HEK293 (cell line): ENCODE data around the gene LCN2.

ENCODE experiments used
- CTCF ChIA-PET: fragments of 350-600 bp; formaldehyde crosslinking; extraction: SDS; loops from one replicate; lab custom pipeline; 2021; ENCODE audit warnings: antibody characterized with exemption; lab: Yijun Ruan, JAX
- POLR2A ChIA-PET: fragments of 300-600 bp; formaldehyde crosslinking; extraction: SDS; loops from one replicate; lab custom pipeline; 2020; ENCODE audit warnings: antibody characterized with exemption, inconsistent platforms; lab: Yijun Ruan, JAX
- H3K27ac ChIP-seq: fragments of 200-500 bp; sonication (Bioruptor generic); 2 replicates; pipeline ENCODE4 v1.5.1; 2014; ENCODE audit warnings: low read depth, low read length, control low read depth, inconsistent platforms; ENCODE audit errors: extremely low read depth
- H3K36me3 ChIP-seq, 2 experiments: fragments of 200-500 bp in 1 of 2; sonication (Bioruptor generic) in 1 of 2; 1 replicate in 1 of 2; 2 replicates in 1 of 2; pipeline ENCODE4 v1.5.1; 2014 to 2017; ENCODE audit warnings: inconsistent platforms in 2 of 2, low read length in 2 of 2; ENCODE audit not compliant: control insufficient read depth in 2 of 2, insufficient read depth in 1 of 2
- H3K4me1 ChIP-seq: fragments of 200-500 bp; sonication (Bioruptor generic); 2 replicates; pipeline ENCODE4 v1.5.1; 2014; ENCODE audit warnings: mild to moderate bottlenecking, low read length, inconsistent platforms; ENCODE audit not compliant: control insufficient read depth, insufficient read depth
- H3K4me3 ChIP-seq: 2 replicates; pipeline ENCODE4 v1.5.1; 2011; ENCODE audit warnings: low read depth, mild to moderate bottlenecking, control low read depth, low read length, moderate library complexity
- H3K9me3 ChIP-seq: fragments of 200-500 bp; sonication (Bioruptor generic); 2 replicates; pipeline ENCODE4 v1.5.1; 2014; ENCODE audit warnings: low read depth, low read length, inconsistent platforms; ENCODE audit not compliant: control insufficient read depth, insufficient read depth
- KLF10 ChIP-seq: fragments of 450-650 bp; IDR thresholded peaks from 2 replicates; pipeline ENCODE4 v1.5.1; 2018; ENCODE audit warnings: missing biosample characterization, mild to moderate bottlenecking, missing genetic modification characterization
- ZFHX2 ChIP-seq: fragments of 450-650 bp; formaldehyde crosslinking; conservative IDR thresholded peaks from 2 replicates; pipeline ENCODE4 v1.5.1; 2016; ENCODE audit warnings: missing biosample characterization, missing genetic modification characterization
- ZIC2 ChIP-seq: fragments of 450-650 bp; formaldehyde crosslinking; IDR thresholded peaks from 2 replicates; pipeline ENCODE4 v1.5.1; 2016; ENCODE audit warnings: missing biosample characterization, missing genetic modification characterization
- ZNF239 ChIP-seq: fragments of 450-650 bp; formaldehyde crosslinking; IDR thresholded peaks from 2 replicates; pipeline ENCODE4 v1.5.1; 2016; ENCODE audit warnings: missing biosample characterization, missing genetic modification characterization
- ZNF521 ChIP-seq: fragments of 450-650 bp; formaldehyde crosslinking; IDR thresholded peaks from 2 replicates; pipeline ENCODE4 v1.5.1; 2017; ENCODE audit warnings: missing biosample characterization, mild to moderate bottlenecking, missing genetic modification characterization
- ZNF558 ChIP-seq: fragments of 450-650 bp; formaldehyde crosslinking; IDR thresholded peaks from 2 replicates; pipeline ENCODE4 v1.5.1; 2016; ENCODE audit warnings: missing biosample characterization, missing genetic modification characterization
- ZNF707 ChIP-seq: fragments of 450-650 bp; formaldehyde crosslinking; IDR thresholded peaks from 2 replicates; pipeline ENCODE4 v1.5.1; 2016; ENCODE audit warnings: missing biosample characterization, missing genetic modification characterization
- ZNF747 ChIP-seq: fragments of 450-650 bp; formaldehyde crosslinking; IDR thresholded peaks from 2 replicates; pipeline ENCODE4 v1.5.1; 2016; ENCODE audit warnings: missing biosample characterization, missing genetic modification characterization
- ZNF843 ChIP-seq: fragments of 450-650 bp; formaldehyde crosslinking; IDR thresholded peaks from 2 replicates; pipeline ENCODE4 v1.5.1; 2016; ENCODE audit warnings: missing biosample characterization, missing genetic modification characterization
- TF ChIP-seq, protein P1 (sequence below): fragments of 450-650 bp; formaldehyde crosslinking; IDR thresholded peaks from 2 replicates; pipeline ENCODE4 v1.5.1; 2016; ENCODE audit warnings: missing biosample characterization, missing genetic modification characterization
- TF ChIP-seq, protein P2 (sequence below): fragments of 450-650 bp; formaldehyde crosslinking; IDR thresholded peaks from 2 replicates; pipeline ENCODE4 v1.5.1; 2016; ENCODE audit warnings: missing biosample characterization, missing genetic modification characterization, borderline replicate concordance

Gene LCN2

GRCh38 chr9:128193469-128194096 is 44.3 kb downstream of the LCN2 start:
- Histone ChIP-seq H3K36me3 (peaks cover under 1 to 16% of the 10 kb centered on the region in 2 experiments; a peak in 2 of 3 replicates), H3K9me3 (no peaks in the 10 kb centered on the region), H3K4me3 (no peak overlapping the region), H3K4me1 (no peaks in the 10 kb centered on the region), H3K27ac (no peak overlapping the region)
- ChIA-PET POLR2A (interaction anchor here (0.6 to 4.5 kb wide), 8 partner anchors 33 to 359 kb away, joined by 3 to 30 read pairs (median 5); partner anchors contain the start of genes BBLN, GOLGA2, SPTAN1 and SWI5), CTCF (interaction anchor here (0.7 to 2.2 kb wide), 10 partner anchors 10 to 253 kb away, joined by 3 to 11 read pairs (median 4); partner anchors contain the start of gene DNM1)
- TF ChIP-seq KLF10 (tag by site-specific recombination) (no peak), ZNF239 (tag by site-specific recombination) (no peak)

GRCh38 chr9:128201441-128202369 is 52.5 kb downstream of the LCN2 start:
- no peaks in the 10 kb centered on the region for H3K4me1 ChIP-seq
- TF ChIP-seq ZNF843 (tag by site-specific recombination) (no peak), ZFHX2 (tag by site-specific recombination) (no peak), ZNF747 (no peak), ZIC2 (tag by site-specific recombination) (peak; percentile 66), ZNF558 (tag by site-specific recombination) (no peak), ZNF707 (tag by site-specific recombination) (no peak), ZNF521 (tag by site-specific recombination) (no peak)
- TF ChIP-seq, protein P1, sequence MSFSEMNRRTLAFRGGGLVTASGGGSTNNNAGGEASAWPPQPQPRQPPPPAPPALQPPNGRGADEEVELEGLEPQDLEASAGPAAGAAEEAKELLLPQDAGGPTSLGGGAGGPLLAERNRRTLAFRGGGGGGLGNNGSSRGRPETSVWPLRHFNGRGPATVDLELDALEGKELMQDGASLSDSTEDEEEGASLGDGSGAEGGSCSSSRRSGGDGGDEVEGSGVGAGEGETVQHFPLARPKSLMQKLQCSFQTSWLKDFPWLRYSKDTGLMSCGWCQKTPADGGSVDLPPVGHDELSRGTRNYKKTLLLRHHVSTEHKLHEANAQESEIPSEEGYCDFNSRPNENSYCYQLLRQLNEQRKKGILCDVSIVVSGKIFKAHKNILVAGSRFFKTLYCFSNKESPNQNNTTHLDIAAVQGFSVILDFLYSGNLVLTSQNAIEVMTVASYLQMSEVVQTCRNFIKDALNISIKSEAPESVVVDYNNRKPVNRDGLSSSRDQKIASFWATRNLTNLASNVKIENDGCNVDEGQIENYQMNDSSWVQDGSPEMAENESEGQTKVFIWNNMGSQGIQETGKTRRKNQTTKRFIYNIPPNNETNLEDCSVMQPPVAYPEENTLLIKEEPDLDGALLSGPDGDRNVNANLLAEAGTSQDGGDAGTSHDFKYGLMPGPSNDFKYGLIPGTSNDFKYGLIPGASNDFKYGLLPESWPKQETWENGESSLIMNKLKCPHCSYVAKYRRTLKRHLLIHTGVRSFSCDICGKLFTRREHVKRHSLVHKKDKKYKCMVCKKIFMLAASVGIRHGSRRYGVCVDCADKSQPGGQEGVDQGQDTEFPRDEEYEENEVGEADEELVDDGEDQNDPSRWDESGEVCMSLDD (tag by site-specific recombination), result no peak
- TF ChIP-seq, protein P2, sequence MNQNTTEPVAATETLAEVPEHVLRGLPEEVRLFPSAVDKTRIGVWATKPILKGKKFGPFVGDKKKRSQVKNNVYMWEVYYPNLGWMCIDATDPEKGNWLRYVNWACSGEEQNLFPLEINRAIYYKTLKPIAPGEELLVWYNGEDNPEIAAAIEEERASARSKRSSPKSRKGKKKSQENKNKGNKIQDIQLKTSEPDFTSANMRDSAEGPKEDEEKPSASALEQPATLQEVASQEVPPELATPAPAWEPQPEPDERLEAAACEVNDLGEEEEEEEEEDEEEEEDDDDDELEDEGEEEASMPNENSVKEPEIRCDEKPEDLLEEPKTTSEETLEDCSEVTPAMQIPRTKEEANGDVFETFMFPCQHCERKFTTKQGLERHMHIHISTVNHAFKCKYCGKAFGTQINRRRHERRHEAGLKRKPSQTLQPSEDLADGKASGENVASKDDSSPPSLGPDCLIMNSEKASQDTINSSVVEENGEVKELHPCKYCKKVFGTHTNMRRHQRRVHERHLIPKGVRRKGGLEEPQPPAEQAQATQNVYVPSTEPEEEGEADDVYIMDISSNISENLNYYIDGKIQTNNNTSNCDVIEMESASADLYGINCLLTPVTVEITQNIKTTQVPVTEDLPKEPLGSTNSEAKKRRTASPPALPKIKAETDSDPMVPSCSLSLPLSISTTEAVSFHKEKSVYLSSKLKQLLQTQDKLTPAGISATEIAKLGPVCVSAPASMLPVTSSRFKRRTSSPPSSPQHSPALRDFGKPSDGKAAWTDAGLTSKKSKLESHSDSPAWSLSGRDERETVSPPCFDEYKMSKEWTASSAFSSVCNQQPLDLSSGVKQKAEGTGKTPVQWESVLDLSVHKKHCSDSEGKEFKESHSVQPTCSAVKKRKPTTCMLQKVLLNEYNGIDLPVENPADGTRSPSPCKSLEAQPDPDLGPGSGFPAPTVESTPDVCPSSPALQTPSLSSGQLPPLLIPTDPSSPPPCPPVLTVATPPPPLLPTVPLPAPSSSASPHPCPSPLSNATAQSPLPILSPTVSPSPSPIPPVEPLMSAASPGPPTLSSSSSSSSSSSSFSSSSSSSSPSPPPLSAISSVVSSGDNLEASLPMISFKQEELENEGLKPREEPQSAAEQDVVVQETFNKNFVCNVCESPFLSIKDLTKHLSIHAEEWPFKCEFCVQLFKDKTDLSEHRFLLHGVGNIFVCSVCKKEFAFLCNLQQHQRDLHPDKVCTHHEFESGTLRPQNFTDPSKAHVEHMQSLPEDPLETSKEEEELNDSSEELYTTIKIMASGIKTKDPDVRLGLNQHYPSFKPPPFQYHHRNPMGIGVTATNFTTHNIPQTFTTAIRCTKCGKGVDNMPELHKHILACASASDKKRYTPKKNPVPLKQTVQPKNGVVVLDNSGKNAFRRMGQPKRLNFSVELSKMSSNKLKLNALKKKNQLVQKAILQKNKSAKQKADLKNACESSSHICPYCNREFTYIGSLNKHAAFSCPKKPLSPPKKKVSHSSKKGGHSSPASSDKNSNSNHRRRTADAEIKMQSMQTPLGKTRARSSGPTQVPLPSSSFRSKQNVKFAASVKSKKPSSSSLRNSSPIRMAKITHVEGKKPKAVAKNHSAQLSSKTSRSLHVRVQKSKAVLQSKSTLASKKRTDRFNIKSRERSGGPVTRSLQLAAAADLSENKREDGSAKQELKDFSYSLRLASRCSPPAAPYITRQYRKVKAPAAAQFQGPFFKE (tag by site-specific recombination), result no peak
- no peak overlapping the region for H3K4me3 ChIP-seq
- no peaks in the 10 kb centered on the region for H3K9me3 ChIP-seq
- CTCF ChIA-PET, result interaction anchor here (0.6 to 0.9 kb wide), 6 partner anchors 11 to 372 kb away, joined by 3 to 5 read pairs (median 3); partner anchors contain the start of gene CIZ1
- H3K36me3 ChIP-seq, result no peaks in the 10 kb centered on the region
- no peak overlapping the region for H3K27ac ChIP-seq
- POLR2A ChIA-PET, result interaction anchor here (0.6 kb wide), 1 partner anchor 43 kb away, joined by 7 read pairs; no protein-coding TSS in a partner anchor
